HG03025 (cell line): Measurements from ENCODE around the gene PECR.
A peak's percentile ranks its signal among the peaks of the same experiment; 100 is the strongest.

Experiments
- ATAC-seq: cut with Tn5 transposase; IDR thresholded peaks from one replicate; pipeline ENCODE4 v1.9.1; 2021; ENCODE audit warnings: mild to moderate bottlenecking, moderate library complexity; ENCODE audit not compliant: unreplicated experiment, low FRiP score

Gene PECR

DNA sequence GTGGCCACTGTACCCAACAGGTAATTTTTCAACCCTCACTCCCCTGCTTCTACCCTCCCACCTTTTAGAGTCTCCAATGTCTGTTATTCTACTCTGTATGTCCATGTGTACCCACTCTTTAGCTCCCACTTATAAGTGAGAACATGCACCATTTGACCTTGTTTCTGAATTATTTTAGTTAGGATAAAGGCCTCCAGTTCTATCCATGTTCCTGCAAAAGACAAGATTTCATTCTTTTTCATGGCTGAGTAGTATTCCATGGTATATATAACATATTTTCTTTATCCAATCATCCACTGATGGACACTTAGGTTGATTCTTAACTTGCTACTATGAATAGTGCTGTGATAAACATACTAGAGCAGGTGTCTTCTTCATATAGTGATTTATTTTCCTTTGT is 9.1 kb downstream of the PECR start:
- no peak for ATAC-seq

GRCh38 chr2:216071111-216071851 is 10.3 kb downstream of the PECR start:
- ATAC-seq, result no peak

DNA sequence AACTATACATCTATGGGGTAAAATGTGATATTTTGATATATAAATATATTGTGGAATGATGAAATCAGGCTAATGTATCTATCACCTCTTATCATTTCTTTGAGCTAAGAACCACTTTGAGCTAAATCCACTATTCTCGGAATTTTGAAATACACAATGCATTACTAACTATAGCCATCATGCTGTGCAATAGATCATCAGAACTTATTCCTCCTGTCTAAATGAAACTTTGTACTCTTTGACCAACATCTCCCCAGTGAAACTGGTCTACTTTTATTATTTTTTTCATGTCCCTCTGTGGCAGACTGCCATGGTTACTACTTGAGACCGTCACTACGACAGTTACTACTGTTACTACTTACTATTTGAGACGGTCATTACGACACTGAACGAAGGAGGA is 11.4 kb downstream of the PECR start:
- ATAC-seq, result no peak

GRCh38 chr2:216069028-216069427 is 12.6 kb downstream of the PECR start:
- no peak for ATAC-seq

- ATAC-seq, result no peak
These were observed 15.4 kb downstream of the PECR start for GRCh38 chr2:216066230-216066629.

DNA sequence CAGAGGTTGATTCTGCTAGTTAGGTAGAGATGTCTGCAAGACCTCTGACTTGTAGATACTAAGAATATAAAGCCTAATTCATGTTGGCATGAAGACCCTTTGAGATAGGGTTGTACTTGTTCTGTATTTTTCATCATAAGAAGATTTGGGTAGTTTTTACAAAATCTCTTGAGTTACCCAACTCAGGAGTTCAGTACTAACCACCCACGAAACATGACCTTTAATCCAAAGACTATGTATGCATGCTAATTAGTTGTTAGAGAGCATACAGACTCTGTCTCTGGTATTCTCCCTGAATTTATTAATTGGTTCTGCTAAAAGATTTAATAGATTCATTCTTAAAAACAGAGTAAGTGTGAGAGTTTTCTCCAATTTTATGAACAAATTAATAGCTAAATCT is 16.9 kb downstream of the PECR start:
- ATAC-seq, result no peak

GRCh38 chr2:216064014-216064630 is 17.5 kb downstream of the PECR start:
- no peak for ATAC-seq

DNA sequence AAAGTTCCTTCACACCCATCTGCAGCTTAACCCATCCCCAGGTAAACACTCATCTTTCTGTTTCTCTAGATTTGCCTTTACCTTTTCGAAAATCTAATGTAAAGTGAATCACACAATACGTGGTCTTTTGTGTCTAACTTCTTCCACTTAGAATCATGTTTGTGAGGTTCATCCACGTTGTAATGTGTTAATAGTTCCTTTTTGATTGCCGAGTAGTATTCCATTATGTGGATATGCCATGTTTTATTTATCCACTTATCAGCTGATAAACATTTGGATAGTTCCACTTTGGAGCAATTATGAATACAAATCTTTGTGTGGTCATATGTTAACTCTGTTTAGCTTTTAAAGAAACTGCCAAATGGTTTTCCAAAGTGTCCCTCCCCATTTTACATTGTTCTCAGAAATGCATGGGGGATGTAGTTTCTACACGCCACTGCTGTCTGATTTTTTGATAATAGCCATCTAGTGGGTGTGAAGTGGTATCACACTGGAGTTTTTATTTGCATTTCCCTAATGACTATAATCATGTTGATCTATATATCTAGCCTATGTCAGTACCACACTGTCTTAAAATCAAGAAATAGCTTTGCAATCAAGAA is 22.3 kb downstream of the PECR start:
- no peak for ATAC-seq

- ATAC-seq, result peak; percentile 91
These were observed 23.9 kb downstream of the PECR start for GRCh38 chr2:216057688-216058193.

- ATAC-seq, result no peak
These were observed 24.9 kb downstream of the PECR start for GRCh38 chr2:216056739-216057138.

- no peak for ATAC-seq
These were observed 25.9 kb downstream of the PECR start for GRCh38 chr2:216055680-216056079.

- no peak for ATAC-seq
These were observed 29.2 kb downstream of the PECR start for GRCh38 chr2:216052420-216052819.

DNA sequence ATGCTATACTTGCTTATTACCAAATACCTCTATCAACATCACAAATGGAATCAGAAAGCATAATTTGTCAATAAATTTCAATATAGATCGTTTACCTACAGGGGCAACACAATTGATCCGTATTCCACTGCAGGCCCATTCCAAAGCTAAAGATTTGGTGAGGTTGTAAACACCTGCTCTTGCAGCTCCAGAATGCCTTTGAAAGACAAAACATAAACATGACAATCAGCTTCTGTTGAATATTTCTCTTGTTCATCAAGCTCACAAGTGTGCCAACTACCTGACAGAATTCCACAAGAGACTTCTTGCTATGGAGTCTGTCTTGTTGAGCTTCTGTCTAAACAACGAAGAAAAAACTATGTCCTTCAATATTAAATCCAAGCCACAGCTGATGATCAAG is 30.3 kb downstream of the PECR start:
- no peak for ATAC-seq

DNA sequence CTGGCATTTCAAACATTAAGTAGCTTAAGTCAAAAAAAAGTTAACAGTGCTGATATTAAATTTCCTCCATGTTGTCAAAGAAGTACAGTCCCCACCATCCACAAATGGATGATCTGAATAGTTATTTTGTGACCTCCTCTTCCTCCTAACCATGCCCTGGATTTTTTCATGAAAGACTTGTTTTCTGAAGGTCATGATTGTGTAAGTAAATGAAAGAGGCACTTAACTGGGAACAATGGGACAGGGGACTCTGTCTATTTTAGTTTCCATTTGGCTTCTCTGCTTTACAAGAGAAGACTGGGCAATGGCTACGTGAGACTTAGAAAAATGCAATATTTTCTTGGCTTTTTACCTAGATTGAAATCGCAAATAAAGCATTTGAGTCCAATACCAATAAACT is 32.2 kb downstream of the PECR start:
- ATAC-seq, result no peak

DNA sequence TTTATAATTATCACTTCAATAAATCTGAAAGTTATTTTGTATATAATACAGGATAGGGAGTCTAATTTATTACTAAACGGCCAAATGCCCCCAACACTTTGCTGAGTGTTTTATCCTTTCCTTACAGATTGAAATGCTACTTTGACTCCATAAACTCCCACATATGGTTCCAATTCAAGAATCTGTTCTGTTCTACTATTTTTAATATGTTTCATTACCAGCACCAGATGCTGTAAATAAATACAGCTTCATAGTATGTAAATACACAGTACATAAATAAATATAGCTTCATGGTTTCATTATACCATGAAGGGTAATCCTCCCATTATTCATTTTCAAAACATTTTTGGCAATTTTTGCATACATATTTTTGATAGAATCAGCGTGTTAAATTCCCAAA is 34.2 kb downstream of the PECR start:
- ATAC-seq, result no peak

DNA sequence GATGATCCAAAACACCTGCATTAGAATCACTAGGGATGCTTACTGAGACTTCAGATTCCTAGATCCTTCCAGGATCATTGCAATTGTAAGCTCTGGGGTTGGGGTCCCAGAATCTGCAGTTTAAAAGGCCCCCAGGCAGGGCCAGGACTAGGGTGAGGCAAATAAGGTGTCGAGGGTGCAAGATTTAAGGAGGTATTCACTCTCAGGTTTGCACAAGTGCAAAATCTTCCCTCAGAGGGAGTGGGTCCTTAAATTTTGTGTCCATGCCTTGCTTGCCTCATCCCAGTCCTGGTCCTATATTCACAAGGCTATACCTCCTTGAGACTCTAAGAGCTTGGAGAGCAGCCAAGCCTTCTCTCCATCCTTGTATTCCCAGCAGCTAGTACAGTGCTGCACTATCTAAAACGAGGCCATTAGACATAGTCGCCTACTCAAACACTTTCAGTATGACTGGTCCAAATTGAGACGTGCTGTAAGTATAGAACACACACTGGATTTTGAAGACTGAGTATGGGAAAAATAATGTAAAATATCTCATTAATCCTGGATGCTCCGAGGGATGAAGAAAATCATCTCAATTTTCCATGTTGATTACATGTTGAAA is 36.6 kb downstream of the PECR start:
- ATAC-seq, result no peak

GRCh38 chr2:216043949-216044348 is 37.7 kb downstream of the PECR start:
- ATAC-seq, result no peak

DNA sequence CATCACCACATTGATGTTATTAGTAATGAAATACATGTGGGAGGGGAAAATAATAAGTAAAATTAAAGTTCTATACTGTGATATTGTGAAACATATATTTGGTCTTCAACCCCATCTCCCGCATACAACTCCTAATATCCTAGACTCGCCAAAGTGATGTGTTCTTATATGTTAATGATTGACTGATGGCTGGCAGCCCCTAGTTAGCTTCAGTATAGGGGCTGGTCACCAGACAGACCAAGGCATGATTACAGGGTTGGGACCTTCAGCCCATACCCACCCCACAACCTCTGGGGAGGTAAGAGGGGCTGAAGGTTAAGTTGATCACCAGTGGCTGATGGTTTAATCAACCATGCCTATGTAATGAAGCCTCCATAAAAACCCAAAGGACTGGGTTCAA is 40.2 kb downstream of the PECR start:
- no peak for ATAC-seq

- ATAC-seq, result no peak
These were observed 41.7 kb downstream of the PECR start for GRCh38 chr2:216039918-216040317.

DNA sequence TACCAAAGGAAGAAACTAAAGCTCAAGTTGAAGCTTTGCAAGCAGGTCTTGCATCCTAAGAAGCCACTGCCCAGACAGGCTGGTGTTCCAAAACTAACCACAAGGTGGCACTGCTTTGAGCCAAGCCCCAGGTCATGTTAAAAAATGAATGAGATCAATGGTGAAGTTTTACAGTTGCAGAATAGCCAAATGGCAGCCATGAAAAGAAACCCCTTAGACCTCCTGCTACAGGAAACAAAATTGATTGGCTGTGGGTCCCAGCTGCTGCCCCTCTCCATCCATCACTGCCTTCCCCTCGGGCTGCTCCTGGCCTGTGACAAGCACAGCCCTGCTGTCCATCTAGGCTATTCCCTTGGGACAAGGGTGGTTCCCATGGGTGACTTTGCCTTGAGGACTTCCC is 47.5 kb downstream of the PECR start:
- ATAC-seq, result peak; percentile 38

DNA sequence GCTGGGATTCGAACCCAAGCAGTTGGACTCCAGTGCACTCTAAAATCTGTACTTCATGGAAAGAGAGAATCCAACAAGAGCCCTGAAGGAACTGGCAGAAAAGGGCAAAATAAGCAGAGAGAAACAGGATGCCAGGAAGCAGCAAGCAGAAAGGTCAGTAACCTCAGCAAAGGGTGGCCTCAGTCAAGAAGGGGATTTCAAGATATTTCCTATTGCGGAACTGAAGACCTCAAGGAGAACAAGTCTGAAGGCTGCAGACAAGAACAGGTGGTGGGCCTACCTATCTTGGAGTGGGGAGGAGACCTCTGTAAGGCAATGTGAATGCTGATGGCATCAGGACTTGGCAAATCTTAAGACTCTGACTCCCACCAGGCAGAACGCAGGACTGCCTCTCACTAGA is 48.2 kb downstream of the PECR start:
- ATAC-seq, result no peak
